22Rv1 (cell line): Measurements from ENCODE around the gene CST7.

Experiments
- CTCF ChIP-seq: fragments of 450-650 bp; IDR thresholded peaks from 2 replicates; pipeline ENCODE4 v1.5.1; 2017; ENCODE audit warnings: mild to moderate bottlenecking
- ZFX ChIP-seq: fragments of 450-650 bp; IDR thresholded peaks from 2 replicates; pipeline ENCODE4 v1.6.1; 2017; ENCODE audit warnings: antibody characterized with exemption, borderline replicate concordance

GRCh38 chr20:24911461-24911860 lies 37.6 kb upstream of the CST7 start:
- TF ChIP-seq CTCF: no peak
- TF ChIP-seq ZFX: no peak
